Heart left ventricle (tissue), 16 donors: ENCODE data around the gene HERC4. TPM values are rescaled to one million over a fixed set of nuclear protein-coding genes. Genes with fewer than 3 reads are reported as not detected.

Experiments used
- ATAC-seq, 4 donors: fragments of 200-7000 bp; cut with Tn5 transposase; one replicate each; pipeline ENCODE4 v1.9.1; 2020 to 2022; ENCODE audit warnings: moderate library complexity in 4 of 4, mild to moderate bottlenecking in 3 of 4, moderate number of reproducible peaks in 1 of 4
- DNase-seq, 5 donors: peaks; one replicate each; pipeline ENCODE4 v3.0.0-alpha.2; 2020
- H3K27ac ChIP-seq, 12 donors: fragments of 200-600 bp; sonication (generic) in 4 of 12; one replicate each; pipeline versions ENCODE4 v1.5.0 to v1.8.0; 2016 to 2022; ENCODE audit warnings: mild to moderate bottlenecking in 2 of 12
- H3K27me3 ChIP-seq, 9 donors: fragments of 200-600 bp; sonication (generic) in 2 of 9; one replicate each; pipeline versions ENCODE4 v1.5.1 to v1.8.0; 2016 to 2022; ENCODE audit warnings: mild to moderate bottlenecking in 3 of 9
- H3K36me3 ChIP-seq, 9 donors: fragments of 200-600 bp; sonication (generic) in 2 of 9; one replicate each; pipeline versions ENCODE4 v1.5.0 to v1.8.0; 2018 to 2022; ENCODE audit warnings: mild to moderate bottlenecking in 2 of 9
- H3K4me1 ChIP-seq, 12 donors: fragments of 200-600 bp; sonication (generic) in 4 of 12; one replicate each; pipeline versions ENCODE4 v1.5.0 to v1.8.0; 2016 to 2022; ENCODE audit warnings: mild to moderate bottlenecking in 3 of 12
- H3K4me3 ChIP-seq, 12 donors: fragments of 200-600 bp; sonication (generic) in 4 of 12; one replicate each; pipeline versions ENCODE4 v1.5.0 to v1.8.0; 2017 to 2022; ENCODE audit warnings: mild to moderate bottlenecking in 9 of 12, moderate library complexity in 4 of 12
- H3K9me3 ChIP-seq, 12 donors: fragments of 200-600 bp; sonication (generic) in 4 of 12; one replicate each; pipeline versions ENCODE4 v1.5.0 to v1.8.0; 2016 to 2022; ENCODE audit warnings: mild to moderate bottlenecking in 1 of 12
- CTCF ChIP-seq, 12 donors: fragments of 200-600 bp; sonication (generic) in 4 of 12; IDR thresholded peaks; one replicate each; pipeline versions ENCODE4 v1.5.0 to v1.8.0; 2018 to 2022; ENCODE audit warnings: antibody characterized with exemption in 12 of 12, mild to moderate bottlenecking in 5 of 12
- POLR2A ChIP-seq, 2 donors: fragments of 450-650 bp; IDR thresholded peaks; one replicate each; pipeline ENCODE4 v1.6.1; 2017; ENCODE audit warnings: antibody characterized with exemption in 2 of 2, mild to moderate bottlenecking in 2 of 2, moderate library complexity in 2 of 2
- WGBS, 4 donors: extraction: QIAGEN DNeasy Blood & Tissue Kit in 2 of 4; methylation state at CpG; one replicate each; pipeline versions ENCODE4 v1.1.5 to v1.1.7; 2013 to 2018; 5-methylcytosine and 5-hydroxymethylcytosine counted together
- intact Hi-C, 10 donors: fragments of 100-400 bp; cut with DNase I; formaldehyde crosslinking; loops; one replicate each; pipeline versions ENCODE4 v1.11.1 to v1.14.2; 2022
- polyA plus RNA-seq, 2 donors: library from polyadenylated mRNA; stranded (reverse); fragments of 200-250 nt; gene quantifications; one replicate each; pipeline ENCODE4 v1.2.3, GENCODE V29; 2013
- total RNA-seq, 9 donors: library from RNA; depleted of rRNA in 2 of 9; stranded (reverse); fragments of >200 nt in 2 of 9; fragmentation: NEBNext Ultra II Directional in 3 of 9; extraction: Animal tissue kit (Norgen Biotek cat#: 25700) in 3 of 9; gene quantifications; one replicate each; pipeline versions ENCODE4 v1.1.0 to v1.2.4, GENCODE V29; 2016 to 2023
- donor health status: ischemic (EF 13 %, LVEDD 7.1; RV severe dilation, severe dysfunction).
- donor health status: healthy with polysubstance abuse.
- donor health status: DM: no; HTN: yes; CAD: no.
- donor health status: DM: no; HTN: no; CAD: no.
- donor health status: ischemic (EF 25% LVEDD 6.9; RV normal size, moderate dysfunction).
- donor health status: ischemic (EF 25% LVEDD 5.7; RV mildly dilated, moderate dysfunction).
- donor health status: healthy.
- donor health status: DM: yes; HTN: yes; CAD: no.
- donor health status: ischemic (EF 35%, LVEDD 5.7; RV mildly dilated, moderate dysfunction).
- donor health status: nonischemic (EF 11% LVEDD 7.7; RV severe dilation, severe dysfunction).
- donor health status: DM: yes; HTN: yes; CAD: no.
- donor health status: PGD.
- donor health status: ischemic (EF 29% LVEDD 5.4; RV normal size, mild dysfunction).
- donor health status: nonischemic (EF 23%, LVEDD 6.1; RV moderate dilation, normal function).

HERC4 gene
- total and polyA plus RNA-seq, 11 donors = 11.7 to 39.4 (median 29.3) TPM

- no peaks in the 10 kb centered on the region for H3K27me3 ChIP-seq
- no peak overlapping the region for H3K4me3 ChIP-seq
- no peak for ATAC-seq
- intact Hi-C loops = no loop called here
- WGBS, 4 donors = 75 to 83% (median 80%) methylated on average over 1 of the region's 1 CpG
- H3K4me1 ChIP-seq = no peaks in the 10 kb centered on the region
- H3K36me3 ChIP-seq = peaks cover 0 to 86% (median 74%) of the 10 kb centered on the region in 9 donors
- DNase-seq = no peak
- no peak overlapping the region for H3K27ac ChIP-seq
- H3K9me3 ChIP-seq = no peaks in the 10 kb centered on the region
- TF ChIP-seq CTCF (IDR thresholded peaks at IDR 0.05) (no peak), POLR2A (IDR thresholded peaks at IDR 0.05) (no peak)
These were observed 157.4 kb downstream of the HERC4 start for GRCh38 chr10:67917679-67918078.

GRCh38 chr10:67917169-67917568 lies 157.9 kb downstream of the HERC4 start:
- no peak for TF ChIP-seq POLR2A (IDR thresholded peaks at IDR 0.05)
- TF ChIP-seq CTCF (IDR thresholded peaks at IDR 0.05) = no peak
- no peak for ATAC-seq
- H3K36me3 ChIP-seq = peaks cover 0 to 86% (median 74%) of the 10 kb centered on the region in 9 donors
- intact Hi-C loops = no loop called here
- DNase-seq = no peak
- no peaks in the 10 kb centered on the region for H3K27me3 ChIP-seq
- no peaks in the 10 kb centered on the region for H3K9me3 ChIP-seq
- WGBS, 4 donors = 90 to 92% (median 90%) methylated on average over 2 of the region's 2 CpGs
- H3K4me1 ChIP-seq = no peaks in the 10 kb centered on the region
- H3K4me3 ChIP-seq = no peak overlapping the region
- no peak overlapping the region for H3K27ac ChIP-seq

- DNase-seq = no peak
- Histone ChIP-seq H3K9me3 (no peaks in the 10 kb centered on the region), H3K27me3 (no peaks in the 10 kb centered on the region), H3K4me3 (no peak overlapping the region), H3K36me3 (peaks cover 0 to 96% (median 89%) of the 10 kb centered on the region in 9 donors), H3K4me1 (no peaks in the 10 kb centered on the region), H3K27ac (no peak overlapping the region)
- 85 to 95% (median 92%) methylated on average over 8 of the region's 8 CpGs for WGBS, 4 donors
- TF ChIP-seq CTCF (IDR thresholded peaks at IDR 0.05) = no peak
- no peak for TF ChIP-seq POLR2A (IDR thresholded peaks at IDR 0.05)
- intact Hi-C loops = no loop called here
- no peak for ATAC-seq
These were observed 160.2 kb downstream of the HERC4 start for GRCh38 chr10:67914777-67915340.

- Histone ChIP-seq H3K4me3 (no peak overlapping the region), H3K27me3 (no peaks in the 10 kb centered on the region), H3K36me3 (peaks cover 0 to 98% (median 94%) of the 10 kb centered on the region in 9 donors), H3K27ac (no peak overlapping the region), H3K4me1 (no peaks in the 10 kb centered on the region), H3K9me3 (no peaks in the 10 kb centered on the region)
- ATAC-seq = no peak
- intact Hi-C loops = no loop called here
- 83 to 91% (median 87%) methylated on average over 2 of the region's 2 CpGs for WGBS, 4 donors
- no peak for DNase-seq
- no peak for TF ChIP-seq POLR2A (IDR thresholded peaks at IDR 0.05)
- TF ChIP-seq CTCF (IDR thresholded peaks at IDR 0.05) = no peak
These were observed 162.6 kb downstream of the HERC4 start for GRCh38 chr10:67912331-67912946.
